ENCODE measurements around the gene BLOC1S3.

BLOC1S3 gene

DNA sequence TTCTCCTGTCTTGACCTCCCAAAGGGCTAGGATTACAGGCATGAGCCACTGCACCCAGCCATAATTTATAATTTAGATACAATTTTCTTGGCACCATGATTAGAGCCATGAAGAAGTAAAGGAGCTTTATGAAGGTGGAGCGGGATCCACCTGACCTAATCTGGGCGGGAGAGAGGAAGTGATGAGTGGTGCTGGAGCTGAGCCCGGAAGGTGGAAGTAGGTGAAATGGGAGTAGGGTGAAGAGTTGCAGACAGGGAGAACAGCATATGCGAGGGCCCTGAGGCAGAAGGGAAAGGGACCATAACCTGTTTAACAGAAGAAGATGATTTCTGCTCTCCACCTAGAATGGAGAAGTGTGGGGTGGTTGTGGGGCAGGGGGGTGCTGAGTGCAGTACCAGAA lies 4.2 kb downstream of the BLOC1S3 start:
- DNase-seq (ENCODE audit: low read depth), result no peak

DNA sequence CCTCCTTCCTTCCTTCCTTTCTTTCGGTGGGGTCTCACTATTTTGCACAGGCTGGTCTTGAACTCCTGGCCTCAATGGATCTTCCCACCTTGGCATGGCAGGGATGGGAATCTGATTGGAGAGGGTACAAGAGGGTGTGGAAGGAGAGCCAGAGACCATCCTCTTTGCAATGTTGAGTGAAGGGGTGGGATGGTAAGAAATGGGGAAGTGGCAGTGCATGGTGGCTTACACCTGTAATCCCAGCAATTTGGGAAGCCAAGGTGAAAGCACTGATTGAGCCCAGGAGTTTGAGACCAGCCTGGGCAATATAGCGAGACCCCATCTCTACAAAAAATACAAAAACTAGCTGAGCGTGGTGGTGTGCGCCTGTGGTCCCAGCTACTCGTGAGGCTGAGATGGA lies 5.5 kb downstream of the BLOC1S3 start:
- DNase-seq (ENCODE audit: low read depth), result no peak

DNA sequence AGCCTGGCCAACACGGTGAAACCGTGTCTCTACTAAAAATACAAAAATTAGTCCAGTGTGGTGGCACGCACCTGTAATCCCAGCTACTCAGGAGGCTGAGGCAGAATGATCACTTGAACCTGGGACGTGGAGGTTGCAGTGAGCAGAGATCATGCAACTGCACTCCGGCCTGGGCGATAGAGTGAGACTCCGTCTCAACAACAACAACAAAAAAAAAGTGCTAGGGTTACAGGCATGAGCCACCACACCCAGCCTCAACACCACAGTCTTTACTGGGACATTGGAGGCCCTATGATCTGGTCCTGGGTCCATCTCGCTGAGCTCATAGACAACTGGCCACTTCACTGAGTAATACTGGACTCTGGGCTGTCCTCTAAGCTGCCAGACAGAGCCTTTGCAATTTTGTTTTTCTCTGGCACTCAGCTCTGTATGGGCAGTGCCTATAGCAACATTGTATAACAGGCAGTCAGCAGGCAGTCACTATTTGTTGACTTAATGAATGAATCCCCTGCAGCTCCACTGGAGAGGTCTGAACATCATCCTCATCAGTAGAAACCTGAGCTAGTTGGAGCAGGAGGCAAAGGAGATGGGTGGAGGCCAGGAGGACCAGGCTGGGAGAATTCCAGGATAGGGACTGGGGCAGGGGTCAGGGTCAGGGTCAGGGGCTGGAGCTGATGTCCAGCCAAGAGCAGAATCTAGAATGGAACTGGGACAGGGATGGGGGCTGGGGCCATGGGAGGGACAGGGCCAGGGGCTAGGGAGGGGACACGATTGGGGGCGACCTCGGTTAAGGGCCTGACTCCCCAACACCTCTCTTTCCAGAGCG lies 8.1 kb downstream of the BLOC1S3 start:
- no peak for DNase-seq (ENCODE audit: low read depth)

DNA sequence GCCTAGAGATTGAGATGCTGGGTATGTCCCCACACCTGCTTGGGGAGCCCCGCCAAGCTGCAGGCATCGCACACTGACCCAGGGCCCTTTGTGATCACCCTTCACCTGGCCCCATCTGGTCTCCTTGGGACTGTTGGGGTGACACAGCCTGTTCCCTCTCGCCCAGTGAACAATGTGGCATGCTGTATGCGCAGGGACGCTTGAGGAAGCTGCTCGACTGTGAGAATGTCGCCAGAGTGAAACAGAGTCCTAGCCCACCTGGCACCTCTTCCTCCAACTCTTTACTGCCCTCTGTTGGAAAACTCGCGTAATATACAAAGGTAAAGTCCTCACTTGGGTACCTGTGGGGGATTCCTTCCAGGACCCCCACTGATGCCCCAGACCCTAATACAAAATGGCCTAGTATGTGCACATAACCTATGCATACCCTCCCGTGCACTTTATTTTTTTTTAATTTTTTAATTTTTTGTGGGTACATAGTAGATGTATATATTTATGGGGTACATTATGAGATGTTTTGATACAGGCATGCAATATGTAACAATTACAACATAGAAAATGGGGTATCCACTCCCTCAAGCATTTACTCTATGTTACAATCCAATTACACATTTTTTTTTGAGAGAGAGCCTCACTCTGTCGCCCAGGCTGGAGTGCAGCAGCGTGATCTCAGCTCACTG lies 9.0 kb downstream of the BLOC1S3 start:
- no peak for DNase-seq (ENCODE audit: low read depth)

DNA sequence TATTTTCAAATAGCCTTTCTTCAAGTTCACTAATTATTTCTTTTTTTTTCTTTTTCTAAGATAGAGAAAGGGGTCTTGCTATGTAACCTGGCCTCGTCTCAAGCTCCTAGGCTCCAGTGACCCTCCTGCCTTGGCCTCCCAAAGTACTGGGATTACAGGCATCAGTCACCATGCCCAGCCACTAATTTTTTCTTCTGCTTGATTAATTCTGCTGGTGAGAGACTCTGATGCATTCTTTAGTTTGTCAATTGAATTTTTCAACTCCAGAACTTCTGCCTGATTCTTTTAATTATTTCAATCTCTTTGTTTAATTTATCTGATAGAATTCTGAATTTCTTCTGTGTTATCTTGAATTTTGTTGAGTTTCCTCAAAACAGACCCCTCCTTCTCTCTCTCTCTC lies 11.4 kb downstream of the BLOC1S3 start:
- DNase-seq (ENCODE audit: low read depth), result no peak

DNA sequence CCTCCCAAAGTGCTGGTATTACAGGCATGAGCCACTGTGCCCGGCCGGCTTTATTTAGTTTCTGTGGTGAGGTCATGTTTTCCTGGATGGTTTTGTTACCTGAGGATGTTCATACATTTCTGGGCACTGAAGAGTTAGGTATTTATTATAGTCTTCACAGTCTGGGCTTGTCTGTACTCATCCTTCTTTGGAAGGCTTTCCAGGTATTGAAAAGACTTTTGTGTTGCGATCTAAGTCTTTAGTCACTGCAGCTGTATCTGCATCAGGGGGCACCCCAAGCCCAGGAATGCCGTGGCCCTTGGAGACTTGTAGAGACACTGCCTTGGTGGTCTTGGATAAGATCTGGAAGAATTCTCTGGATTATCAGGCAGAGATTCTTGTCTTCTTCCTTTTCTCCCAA lies 12.8 kb downstream of the BLOC1S3 start:
- DNase-seq (ENCODE audit: low read depth), result no peak

DNA sequence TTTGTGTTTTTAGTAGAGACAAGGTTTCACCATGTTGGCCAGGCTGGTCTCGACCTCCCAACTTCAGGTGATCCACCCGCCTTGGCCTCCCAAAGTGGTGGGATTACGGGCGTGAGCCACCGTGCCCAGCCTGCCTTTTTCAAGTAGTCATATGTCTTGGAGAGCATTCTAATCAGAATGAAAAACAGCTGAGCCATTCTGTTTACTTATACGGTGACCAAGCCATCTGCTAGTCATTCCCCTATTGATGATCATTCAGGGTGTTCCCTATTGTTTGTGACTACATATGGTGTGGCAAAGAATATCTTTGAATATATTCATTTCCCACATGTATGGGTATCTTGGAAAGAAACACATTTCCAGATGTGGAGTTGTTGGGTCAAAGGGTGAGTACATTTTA lies 17.2 kb downstream of the BLOC1S3 start:
- no peak for DNase-seq (ENCODE audit: low read depth)

GRCh38 chr19:45200568-45200967 lies 22.0 kb downstream of the BLOC1S3 start:
- no peak for DNase-seq (ENCODE audit: low read depth)

GRCh38 chr19:45202637-45203036 lies 24.1 kb downstream of the BLOC1S3 start:
- no peak for DNase-seq (ENCODE audit: low read depth)

DNA sequence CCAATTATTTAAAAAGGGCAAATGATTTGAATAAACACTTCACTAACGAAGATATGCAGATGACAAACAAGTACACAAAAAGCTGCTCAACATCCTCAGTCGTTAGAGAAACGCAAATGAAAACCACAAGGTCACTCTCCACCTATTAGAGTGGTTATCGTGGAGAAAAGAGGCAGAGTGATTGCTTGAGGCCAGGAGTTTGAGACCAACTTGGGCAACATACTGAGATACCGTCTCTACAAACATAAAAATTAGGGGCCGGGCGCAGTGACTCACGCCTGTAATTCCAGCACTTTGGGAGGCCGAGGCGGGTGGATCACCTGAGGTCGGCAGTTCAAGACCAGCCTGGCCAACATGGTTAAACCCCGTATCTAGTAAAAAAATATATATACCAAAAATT lies 27.2 kb downstream of the BLOC1S3 start:
- no peak for DNase-seq (ENCODE audit: low read depth)

DNA sequence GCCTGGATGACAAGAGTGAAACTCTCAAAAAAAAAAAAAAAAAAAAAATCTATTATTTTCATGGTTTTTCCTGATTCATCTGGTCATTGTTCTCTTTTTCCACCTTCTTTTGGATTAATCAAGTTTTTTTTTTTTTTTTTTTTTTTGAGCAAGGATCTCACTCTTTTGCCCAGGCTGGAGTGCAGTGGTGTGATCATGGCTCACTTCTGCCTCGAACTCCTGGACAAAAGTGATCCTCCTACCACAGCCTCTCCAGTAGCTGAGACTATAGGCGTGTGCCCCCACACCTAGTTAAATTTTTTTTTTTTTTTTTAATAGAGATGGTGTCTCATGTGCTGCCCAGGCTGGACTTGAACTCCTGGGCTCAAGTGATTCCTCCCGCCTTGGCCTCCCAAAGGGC lies 27.7 kb downstream of the BLOC1S3 start:
- DNase-seq (ENCODE audit: low read depth), result no peak

- no peak for DNase-seq (ENCODE audit: low read depth)
Measured at GRCh38 chr19:45211751-45212381, 33.3 kb downstream of the BLOC1S3 start.

DNA sequence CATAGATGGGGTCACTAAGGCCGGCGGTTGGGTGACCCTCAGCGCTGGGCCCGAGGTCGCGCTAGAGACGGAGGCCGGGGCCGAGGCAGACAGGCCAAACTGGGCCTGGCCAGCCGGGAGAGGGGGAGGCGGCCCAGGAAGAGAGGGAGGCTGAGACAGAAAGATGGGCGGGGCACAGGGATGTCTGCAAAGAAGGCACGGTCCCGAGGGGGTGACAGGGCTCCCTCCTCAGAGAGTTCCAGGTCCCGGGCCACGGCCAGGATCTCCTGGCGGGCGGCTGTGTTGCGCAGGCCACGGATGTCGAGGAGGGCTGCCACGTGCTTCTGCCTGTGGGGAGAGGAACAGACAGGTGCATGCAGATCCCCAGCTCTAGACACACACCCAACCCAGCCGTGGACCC lies 34.4 kb downstream of the BLOC1S3 start:
- no peak for DNase-seq (ENCODE audit: low read depth)

- DNase-seq (ENCODE audit: low read depth), result no peak
Measured at GRCh38 chr19:45215391-45216191, 37.0 kb downstream of the BLOC1S3 start.

GRCh38 chr19:45216667-45217066 lies 38.1 kb downstream of the BLOC1S3 start:
- no peak for DNase-seq (ENCODE audit: low read depth)

DNA sequence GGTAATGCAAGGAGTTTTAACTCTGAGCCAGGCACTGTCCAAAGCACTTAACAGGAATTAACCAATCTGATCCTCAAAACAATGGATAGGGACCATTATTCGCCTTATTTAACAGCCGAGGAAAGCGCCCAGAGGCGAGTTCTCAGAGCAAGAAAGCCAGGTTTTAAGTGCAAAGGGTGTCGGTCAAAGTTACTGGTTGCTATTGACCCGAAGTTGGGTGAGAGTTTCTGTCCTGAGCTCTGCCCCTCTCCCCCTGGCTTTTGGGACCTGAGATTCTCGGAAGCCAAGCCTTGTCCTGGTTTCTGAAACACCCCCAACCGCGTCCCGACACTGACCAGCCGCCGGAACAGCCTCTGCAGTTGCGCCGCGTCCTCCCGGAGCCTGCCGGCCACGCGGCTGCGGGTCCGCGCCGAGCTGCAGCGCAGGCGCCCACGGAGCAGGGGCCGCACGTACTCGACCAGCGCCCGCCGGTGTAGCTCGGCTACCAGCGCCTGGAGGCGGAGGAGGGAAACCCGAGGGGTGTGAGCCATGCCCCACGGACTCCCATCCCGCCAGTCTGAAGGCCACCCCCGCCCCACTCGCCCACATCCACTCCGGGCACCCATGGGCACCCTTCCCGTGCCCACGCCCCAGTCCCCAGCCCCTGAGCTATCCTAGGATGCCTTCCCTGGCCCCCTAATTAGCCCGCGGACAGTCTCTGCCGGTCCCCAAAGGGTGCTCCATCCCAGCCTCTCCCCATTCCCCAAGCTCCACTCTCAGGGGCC lies 38.8 kb downstream of the BLOC1S3 start:
- DNase-seq (ENCODE audit: low read depth), result no peak

GRCh38 chr19:45217957-45218334 lies 39.4 kb downstream of the BLOC1S3 start:
- no peak for DNase-seq (ENCODE audit: low read depth)

DNA sequence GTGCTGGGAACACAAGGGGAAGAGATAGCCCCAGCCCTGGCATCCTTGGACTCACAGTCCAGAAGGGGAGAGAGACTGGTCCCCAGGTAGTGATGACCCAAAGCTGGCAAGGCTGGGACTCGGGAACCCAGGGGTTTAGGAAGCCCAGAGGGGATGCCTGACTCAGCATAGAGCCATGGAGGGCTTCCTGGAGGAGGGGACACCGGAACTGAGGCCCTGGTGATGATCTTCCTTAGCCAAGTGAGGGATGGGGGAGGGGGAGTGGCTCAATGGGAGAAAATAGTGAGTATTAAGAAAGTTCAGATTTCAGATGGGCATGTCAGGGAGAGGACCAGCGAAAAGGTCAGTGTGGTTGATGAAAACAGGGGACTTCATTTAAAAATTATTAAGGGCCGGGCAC lies 39.8 kb downstream of the BLOC1S3 start:
- DNase-seq (ENCODE audit: low read depth), result no peak

DNA sequence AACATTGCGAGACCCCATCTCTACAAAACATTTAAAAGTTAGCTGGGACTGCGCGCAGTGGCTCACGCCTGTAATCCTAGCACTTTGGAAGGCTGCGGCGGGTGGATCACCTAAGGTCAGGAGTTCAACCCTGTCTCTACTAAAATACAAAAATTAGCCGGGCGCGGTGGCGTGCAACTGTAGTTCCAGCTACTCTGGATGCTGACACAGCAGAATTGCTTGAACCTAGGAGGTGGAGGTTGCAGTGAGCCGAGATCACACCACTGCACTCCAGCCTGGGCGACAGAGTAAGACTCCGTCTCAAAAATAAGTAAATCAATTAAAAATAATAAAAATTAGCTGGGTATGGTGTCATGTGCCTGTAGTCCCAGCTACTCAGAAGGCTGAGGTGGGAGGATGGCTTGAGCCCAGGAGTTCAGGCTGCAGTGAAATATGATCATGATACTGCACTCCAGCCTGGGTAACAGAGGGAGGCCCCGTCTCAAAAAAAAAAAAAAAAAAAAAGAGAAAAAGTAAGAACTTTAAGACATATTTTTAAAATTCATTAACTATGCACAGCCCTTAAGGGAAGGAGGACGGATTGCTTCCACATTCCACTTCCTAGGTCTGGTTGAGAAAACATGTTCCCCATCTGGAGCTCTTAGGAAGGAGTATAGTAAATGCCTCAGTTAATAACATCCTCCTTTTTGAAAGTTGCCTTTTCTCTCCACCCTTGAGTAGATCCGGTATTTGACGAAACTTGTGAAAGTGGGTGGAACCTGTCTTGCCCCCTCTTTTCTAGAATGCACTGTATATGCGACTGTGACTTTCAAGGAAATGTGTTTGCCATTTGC lies 40.5 kb downstream of the BLOC1S3 start:
- no peak for DNase-seq (ENCODE audit: low read depth)

DNA sequence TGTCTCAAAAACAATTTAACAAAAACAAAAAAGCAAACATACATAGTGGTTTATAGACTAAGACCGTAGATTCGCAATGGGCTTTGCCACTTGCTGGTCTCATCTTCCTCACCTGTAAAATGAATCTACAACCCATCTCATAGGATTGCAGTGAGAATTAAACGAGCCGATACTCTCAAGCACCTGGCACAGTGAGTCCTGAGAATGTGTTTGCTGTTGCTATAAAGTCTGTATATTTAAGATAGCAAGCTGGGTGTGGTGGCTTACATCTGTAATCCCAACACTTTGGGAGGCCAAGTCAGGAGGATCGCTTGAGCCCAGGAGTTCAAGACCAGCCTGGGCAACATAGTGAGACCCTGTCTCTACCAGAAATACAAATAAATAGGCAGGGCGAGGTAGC lies 44.1 kb downstream of the BLOC1S3 start:
- no peak for DNase-seq (ENCODE audit: low read depth)

DNA sequence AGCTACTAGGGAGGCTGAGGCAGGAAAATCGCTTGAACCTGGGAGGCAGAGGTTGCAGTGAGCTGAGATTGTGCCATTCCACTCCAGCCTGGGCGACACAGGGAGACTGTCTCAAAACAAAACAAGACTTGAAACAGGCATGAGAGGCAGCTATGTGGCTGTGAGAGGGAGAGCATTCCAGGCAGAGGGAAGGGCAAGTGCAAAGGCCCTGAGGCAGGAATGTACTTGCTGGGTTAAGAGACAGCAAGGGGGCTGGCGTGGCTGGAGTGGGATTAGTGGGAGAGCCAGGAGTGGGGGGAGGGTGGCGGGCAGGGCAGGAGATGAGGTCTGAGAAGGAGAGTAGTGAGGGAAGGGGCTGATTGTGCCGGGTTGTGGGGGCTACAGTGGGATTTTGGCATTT lies 45.3 kb downstream of the BLOC1S3 start:
- DNase-seq (ENCODE audit: low read depth), result no peak
